Neural crest cell (in vitro differentiated cells): Measurements from ENCODE around the gene ERBIN. TPM values are rescaled to one million over a fixed set of nuclear protein-coding genes. Genes with fewer than 3 reads are reported as not detected.
"Not testable (repeated sequence)": the region's sequence is repeated elsewhere in the genome, so short reads cannot be mapped to it uniquely, and the experiment has no call there.

Experiments used
- DNase-seq: peaks from one replicate; pipeline ENCODE4 v3.0.0; 2021; ENCODE audit warnings: low read depth, mixed read lengths, low spot score
- H3K27ac Mint-ChIP-seq: one replicate; pipeline ENCODE4 v1.8.0; 2021; ENCODE audit warnings: mild to moderate bottlenecking, mixed read lengths; ENCODE audit not compliant: unreplicated experiment
- H3K27me3 Mint-ChIP-seq: 2 replicates; pipeline ENCODE4 v1.8.0; 2021; ENCODE audit warnings: low read depth, mild to moderate bottlenecking, mixed read lengths
- H3K36me3 Mint-ChIP-seq: 2 replicates; pipeline ENCODE4 v1.8.0; 2021; ENCODE audit warnings: low read depth, mild to moderate bottlenecking, mixed read lengths
- H3K4me1 Mint-ChIP-seq: 2 replicates; pipeline ENCODE4 v1.8.0; 2021; ENCODE audit warnings: mixed read lengths
- H3K4me3 Mint-ChIP-seq: one replicate; pipeline ENCODE4 v1.8.0; 2021; ENCODE audit warnings: mild to moderate bottlenecking, mixed read lengths
- H3K9me3 Mint-ChIP-seq: 2 replicates; pipeline ENCODE4 v1.8.0; 2021; ENCODE audit warnings: mixed read lengths
- total RNA-seq: library from RNA; stranded (reverse); gene quantifications from 2 replicates; pipeline ENCODE4 v1.2.1, GENCODE V29; 2021
- TF ChIP-seq, protein P1 (sequence below): fragments of 200-600 bp; sonication (generic); conservative IDR thresholded peaks from 2 replicates; pipeline ENCODE4 v1.5.0; 2021; ENCODE audit warnings: antibody characterized with exemption, mild to moderate bottlenecking

ERBIN gene
- total RNA-seq, 1 donor from 2014 or later: 52.2 TPM

DNA sequence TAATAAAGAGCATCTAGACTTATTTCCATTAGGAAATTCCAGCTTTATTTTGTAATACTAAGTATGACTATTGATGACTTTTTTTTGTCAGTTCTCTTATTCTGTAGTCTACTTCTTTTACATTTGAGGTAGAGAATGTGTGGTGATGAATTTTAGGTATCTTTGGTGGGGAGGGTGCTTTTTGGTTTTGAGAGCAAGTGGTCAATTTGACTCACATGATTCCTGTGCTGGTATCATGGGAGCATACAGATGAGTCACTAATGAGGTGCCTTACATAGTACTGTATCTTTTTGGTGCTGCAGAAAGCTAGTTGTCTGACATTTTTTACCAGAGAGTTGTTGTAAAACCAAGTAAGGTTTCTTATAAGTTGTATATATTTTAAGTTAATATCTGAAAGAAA is 35.3 kb downstream of the ERBIN start:
- Mint-ChIP-seq H3K9me3 (peaks cover 4% of the 10 kb centered on the region), H3K27me3 (no peaks in the 10 kb centered on the region), H3K27ac (no peak overlapping the region), H3K4me1 (peaks cover 15% of the 10 kb centered on the region), H3K4me3 (no peak overlapping the region), H3K36me3 (peaks cover 15% of the 10 kb centered on the region)
- no peak for DNase-seq
- TF ChIP-seq, protein P1, sequence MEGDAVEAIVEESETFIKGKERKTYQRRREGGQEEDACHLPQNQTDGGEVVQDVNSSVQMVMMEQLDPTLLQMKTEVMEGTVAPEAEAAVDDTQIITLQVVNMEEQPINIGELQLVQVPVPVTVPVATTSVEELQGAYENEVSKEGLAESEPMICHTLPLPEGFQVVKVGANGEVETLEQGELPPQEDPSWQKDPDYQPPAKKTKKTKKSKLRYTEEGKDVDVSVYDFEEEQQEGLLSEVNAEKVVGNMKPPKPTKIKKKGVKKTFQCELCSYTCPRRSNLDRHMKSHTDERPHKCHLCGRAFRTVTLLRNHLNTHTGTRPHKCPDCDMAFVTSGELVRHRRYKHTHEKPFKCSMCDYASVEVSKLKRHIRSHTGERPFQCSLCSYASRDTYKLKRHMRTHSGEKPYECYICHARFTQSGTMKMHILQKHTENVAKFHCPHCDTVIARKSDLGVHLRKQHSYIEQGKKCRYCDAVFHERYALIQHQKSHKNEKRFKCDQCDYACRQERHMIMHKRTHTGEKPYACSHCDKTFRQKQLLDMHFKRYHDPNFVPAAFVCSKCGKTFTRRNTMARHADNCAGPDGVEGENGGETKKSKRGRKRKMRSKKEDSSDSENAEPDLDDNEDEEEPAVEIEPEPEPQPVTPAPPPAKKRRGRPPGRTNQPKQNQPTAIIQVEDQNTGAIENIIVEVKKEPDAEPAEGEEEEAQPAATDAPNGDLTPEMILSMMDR: no peak

DNA sequence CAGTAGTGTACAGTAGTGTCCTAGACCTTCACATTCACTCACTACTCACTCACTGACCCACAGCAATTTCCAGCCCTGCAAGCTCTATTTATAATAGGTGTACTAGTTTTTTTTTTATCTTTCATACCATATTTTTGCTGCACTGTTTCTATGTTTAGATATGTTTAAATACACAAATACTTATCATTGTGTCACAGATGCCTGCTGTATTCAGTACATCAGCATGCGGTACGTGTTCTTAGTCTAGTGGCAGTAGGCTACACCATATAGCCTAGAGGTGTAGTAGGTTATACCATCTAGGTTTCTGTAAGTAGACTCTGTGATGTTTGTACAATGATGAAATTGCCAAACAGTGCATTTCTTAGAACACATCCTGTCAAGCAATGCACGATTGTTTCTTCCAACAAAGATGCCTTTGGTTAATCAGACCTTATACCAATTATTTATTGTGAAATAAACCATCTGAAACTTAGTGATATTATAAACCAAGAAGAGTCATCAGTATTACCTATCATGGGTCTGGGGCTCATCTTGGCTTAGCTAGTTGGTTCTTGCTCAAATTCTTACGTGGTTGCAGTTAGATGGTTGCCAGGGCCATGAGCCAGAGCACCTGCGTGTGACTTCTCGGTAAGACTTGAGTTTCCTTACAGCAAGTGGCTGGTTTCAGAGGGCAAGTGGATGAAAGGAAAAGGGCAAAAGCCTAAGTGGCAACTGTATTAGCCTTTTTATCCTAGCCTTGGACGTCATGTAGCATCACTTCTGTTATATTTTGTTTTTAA is 41.1 kb downstream of the ERBIN start:
- no peaks in the 10 kb centered on the region for H3K27me3 Mint-ChIP-seq
- no peak for DNase-seq
- H3K4me1 Mint-ChIP-seq: peaks cover 31% of the 10 kb centered on the region
- TF ChIP-seq, protein P1: no peak
- H3K4me3 Mint-ChIP-seq: no peak overlapping the region
- peaks cover 4% of the 10 kb centered on the region for H3K9me3 Mint-ChIP-seq
- no peak overlapping the region for H3K27ac Mint-ChIP-seq
- H3K36me3 Mint-ChIP-seq: peaks cover 5% of the 10 kb centered on the region

DNA sequence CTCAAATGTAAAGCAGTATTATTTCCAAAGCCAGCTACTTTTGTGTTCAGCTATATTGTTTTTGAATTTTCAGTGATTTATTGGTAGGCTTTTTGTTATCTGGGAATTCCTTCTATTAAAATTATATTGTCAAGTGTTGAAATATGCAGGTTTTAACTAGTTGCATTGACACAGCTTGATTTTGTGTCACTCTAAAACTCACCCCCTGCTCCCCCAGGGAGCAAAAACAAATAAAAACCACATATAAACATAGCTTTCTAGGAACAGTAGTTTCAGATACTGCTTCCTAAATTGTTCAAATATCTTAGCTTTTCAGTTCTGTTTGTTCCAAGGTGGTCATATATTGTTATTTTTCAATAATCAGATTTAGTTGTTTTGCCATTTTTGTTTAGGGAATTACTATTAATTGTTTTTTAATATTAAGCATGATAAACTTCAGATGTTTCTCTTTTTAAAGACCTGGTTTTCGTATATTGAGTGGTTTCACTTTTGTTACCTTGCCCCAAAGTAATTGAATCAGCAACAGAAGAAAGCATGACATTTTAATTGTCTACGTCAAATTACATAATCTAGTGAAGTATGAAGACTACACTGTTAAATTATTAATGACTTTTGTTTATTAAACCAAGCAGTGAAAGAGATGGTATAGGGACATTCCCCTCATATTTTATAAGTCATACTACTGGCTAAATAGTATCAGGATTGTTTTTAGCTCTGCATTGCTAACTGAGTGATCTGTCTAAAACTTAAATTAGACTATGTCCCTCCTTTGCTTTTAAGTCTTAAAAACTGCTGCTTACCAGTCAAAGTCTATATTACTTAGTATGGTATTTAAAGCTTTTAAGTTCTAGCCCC is 43.4 kb downstream of the ERBIN start:
- no peaks in the 10 kb centered on the region for H3K27me3 Mint-ChIP-seq
- TF ChIP-seq, protein P1: no peak
- peaks cover 28% of the 10 kb centered on the region for H3K4me1 Mint-ChIP-seq
- DNase-seq: no peak
- H3K36me3 Mint-ChIP-seq: peaks cover 12% of the 10 kb centered on the region
- no peak overlapping the region for H3K27ac Mint-ChIP-seq
- peaks cover 6% of the 10 kb centered on the region for H3K9me3 Mint-ChIP-seq
- no peak overlapping the region for H3K4me3 Mint-ChIP-seq

DNA sequence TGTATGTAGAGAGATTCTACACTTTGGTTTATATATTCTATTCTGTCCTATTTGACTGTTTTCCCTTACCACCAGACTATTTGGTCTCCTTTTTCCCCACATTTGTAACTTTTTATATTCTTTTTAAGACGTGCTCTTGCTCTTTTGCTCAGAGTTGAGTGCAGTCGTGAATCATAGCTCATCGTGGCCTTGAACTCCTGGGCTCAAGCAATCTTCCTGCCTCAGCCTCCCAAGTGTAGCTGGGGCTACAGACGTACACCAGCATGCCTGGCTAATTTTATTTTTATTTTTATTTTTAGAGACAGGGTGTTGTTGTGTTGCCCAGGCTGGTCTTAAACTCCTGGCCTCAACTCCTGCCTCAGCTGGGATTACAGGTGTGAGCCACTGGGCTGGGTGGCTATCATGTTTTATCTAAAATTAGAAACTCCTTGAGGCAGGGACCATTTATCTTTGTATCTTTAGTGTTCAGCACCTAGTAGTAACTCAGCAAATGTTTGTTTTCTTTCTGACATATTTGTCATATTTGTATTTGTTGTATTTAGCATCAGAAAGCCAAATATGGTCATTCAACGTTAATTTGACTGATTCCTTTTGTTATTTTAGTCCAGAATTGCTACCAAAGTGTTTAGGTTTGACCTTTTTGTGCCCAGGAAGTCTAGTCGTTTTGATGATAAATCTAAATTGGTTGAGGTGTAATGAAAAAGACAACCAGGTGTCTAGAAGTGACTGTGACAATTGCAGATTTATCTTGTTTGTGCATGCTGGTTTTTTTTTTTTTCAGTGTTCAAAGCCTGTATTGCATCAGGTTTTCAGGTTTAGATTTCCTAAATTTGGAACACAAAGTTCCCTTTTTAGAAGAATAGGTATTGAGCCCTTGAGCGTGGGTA is 44.3 kb downstream of the ERBIN start:
- H3K27me3 Mint-ChIP-seq: no peaks in the 10 kb centered on the region
- no peak overlapping the region for H3K4me3 Mint-ChIP-seq
- peaks cover 7% of the 10 kb centered on the region for H3K9me3 Mint-ChIP-seq
- peaks cover 25% of the 10 kb centered on the region for H3K4me1 Mint-ChIP-seq
- DNase-seq: no peak
- H3K27ac Mint-ChIP-seq: peak overlapping the region; percentile 53
- H3K36me3 Mint-ChIP-seq: peaks cover 14% of the 10 kb centered on the region
- TF ChIP-seq, protein P1: no peak

DNA sequence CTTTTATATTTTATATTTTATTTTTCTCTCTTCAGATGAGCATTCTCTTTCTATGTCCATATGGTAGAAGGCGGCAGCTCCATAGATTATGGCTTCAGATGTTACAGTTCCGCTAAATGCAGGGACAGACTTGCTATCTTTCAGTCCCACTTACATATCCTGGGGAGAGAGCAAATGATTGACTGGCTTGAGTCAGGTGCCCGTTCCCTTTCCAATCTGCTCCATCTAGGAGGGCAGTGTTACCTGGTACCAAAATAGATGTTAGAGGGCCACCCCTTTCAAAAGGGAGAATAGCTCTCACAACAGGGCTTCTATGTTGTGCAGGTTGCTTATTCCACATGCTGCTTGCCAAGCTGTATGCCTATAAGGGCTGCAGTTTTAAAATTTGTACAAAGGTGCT is 45.3 kb downstream of the ERBIN start:
- H3K36me3 Mint-ChIP-seq: peaks cover 17% of the 10 kb centered on the region
- DNase-seq: no peak
- peaks cover 10% of the 10 kb centered on the region for H3K9me3 Mint-ChIP-seq
- TF ChIP-seq, protein P1: no peak
- H3K4me3 Mint-ChIP-seq: no peak overlapping the region
- H3K27ac Mint-ChIP-seq: no peak overlapping the region
- H3K4me1 Mint-ChIP-seq: peaks cover 24% of the 10 kb centered on the region
- no peaks in the 10 kb centered on the region for H3K27me3 Mint-ChIP-seq

DNA sequence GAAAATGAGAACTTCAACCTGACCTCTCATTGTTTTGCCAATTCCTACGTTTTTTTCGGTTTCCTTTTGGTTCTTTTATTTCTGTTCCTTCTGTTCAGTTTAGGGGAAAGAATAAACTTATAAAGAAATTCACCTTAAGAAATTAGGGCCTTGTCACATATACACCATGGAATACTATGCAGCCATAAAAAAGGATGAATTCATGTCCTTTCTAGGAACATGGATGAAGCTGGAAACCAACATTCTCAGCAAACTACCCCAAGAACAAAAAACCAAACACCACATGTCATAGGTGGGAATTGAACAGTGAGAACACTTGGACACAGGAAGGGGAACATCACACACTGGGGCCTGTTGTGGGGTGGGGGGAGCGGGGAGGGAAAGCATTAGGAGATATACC is 46.5 kb downstream of the ERBIN start:
- peaks cover 22% of the 10 kb centered on the region for H3K4me1 Mint-ChIP-seq
- not testable (repeated sequence) for H3K27ac Mint-ChIP-seq, H3K4me3 Mint-ChIP-seq, H3K27me3 Mint-ChIP-seq, DNase-seq, H3K9me3 Mint-ChIP-seq
- peaks cover 18% of the 10 kb centered on the region for H3K36me3 Mint-ChIP-seq
